GM19438 (cell line): ENCODE results near the gene ZHX3.

Source experiments
- ATAC-seq: cut with Tn5 transposase; IDR thresholded peaks from one replicate; pipeline ENCODE4 v1.9.1; 2021; ENCODE audit warnings: low read depth; ENCODE audit not compliant: unreplicated experiment

The ZHX3 gene

GRCh38 chr20:41232973-41233926 is 84.3 kb downstream of the ZHX3 start:
- no peak for ATAC-seq

DNA sequence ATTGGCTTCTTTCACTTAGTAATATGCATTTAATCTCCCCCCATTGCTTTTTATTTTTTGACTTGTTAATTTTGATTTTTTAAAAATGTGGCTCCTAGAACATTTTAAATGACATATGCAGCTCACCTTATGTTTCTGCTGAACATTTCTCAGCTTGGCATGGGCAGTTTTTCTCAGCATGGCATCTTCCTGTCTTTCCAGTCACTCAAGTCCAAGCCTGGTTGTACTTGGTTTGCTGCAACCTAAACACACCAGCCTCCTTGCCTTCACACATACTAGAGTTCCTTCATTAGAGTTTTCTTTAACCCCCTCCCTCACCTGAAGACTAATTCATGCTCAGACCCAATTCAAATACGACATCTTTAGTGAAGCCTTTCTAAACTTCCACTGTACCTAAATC is 86.4 kb downstream of the ZHX3 start:
- ATAC-seq: no peak

- no peak for ATAC-seq
These were observed 87.4 kb downstream of the ZHX3 start for GRCh38 chr20:41230136-41230535.

DNA sequence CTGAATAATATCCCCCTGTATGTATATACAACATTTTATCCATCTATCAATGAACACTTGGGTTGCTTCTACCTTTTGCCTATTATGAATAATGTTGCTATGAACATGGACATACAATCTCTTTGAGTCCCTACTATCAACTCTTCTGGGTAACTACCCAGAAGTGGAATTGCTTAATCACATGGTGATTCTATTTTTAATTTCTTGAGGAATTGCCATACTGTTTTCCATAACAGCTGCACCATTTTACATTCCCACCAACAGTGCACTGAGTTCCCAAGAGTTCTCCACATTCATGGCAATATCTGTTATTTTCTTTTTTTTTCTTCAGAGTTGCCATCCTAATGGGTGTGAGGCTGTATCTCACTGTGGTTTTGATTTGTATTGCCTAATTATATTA is 88.3 kb downstream of the ZHX3 start:
- no peak for ATAC-seq

DNA sequence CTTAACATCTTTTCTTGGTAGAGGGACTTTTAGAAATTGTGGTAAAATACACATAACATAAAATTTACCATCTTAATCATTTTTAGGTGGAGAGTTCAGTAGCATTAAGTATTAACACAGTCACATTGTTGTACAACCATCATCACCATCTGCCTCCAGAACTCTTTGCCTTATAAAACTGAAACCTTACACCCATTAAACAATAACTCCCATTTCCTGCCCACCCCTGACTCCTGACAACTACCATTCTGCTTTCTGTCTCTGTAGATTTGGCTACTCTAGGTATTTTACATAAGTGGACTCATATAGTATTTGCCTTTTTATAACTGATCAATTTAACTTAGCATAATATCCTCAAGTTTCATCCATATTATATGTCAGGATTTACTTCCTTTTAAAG is 88.7 kb downstream of the ZHX3 start:
- peak; percentile 79 for ATAC-seq

DNA sequence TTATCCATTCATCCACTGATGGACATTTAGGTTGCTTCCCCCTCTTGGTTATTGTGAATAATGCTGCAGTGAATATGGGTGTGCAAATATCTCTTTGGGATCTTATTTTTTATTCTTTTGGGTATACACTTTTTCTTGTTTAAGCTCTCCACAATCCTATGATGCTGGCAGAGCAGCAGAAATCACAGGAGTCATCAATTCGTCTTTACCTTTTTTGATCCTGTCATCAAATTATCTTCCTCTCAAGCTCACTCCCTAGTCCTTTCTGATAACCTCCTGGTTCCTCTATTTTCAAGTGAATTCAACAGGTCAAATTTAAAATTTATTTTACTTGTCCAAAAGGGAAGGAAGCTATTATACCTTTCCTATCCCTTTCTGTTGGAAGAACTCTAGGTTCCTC is 91.1 kb downstream of the ZHX3 start:
- no peak for ATAC-seq

GRCh38 chr20:41225091-41225490 is 92.4 kb downstream of the ZHX3 start:
- ATAC-seq: no peak

GRCh38 chr20:41224281-41224680 is 93.2 kb downstream of the ZHX3 start:
- ATAC-seq: no peak

DNA sequence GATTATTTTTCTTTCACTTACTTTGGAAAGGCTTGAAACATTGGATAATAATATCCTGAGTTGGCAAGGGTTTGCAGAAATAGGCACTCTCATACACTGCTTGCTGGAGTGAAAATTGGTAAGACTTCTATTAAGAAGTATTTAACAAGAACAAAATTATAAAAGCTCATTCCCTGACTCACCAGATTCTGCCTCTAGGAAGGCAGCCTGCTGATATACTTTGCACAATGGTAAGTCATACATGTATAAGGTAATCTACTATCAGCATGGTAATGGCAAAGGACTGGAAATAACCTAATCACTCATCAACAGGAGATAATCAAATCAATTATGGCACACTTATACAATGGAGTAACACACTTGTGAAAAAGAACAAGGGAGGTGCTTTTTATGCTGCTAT is 94.4 kb downstream of the ZHX3 start:
- no peak for ATAC-seq

DNA sequence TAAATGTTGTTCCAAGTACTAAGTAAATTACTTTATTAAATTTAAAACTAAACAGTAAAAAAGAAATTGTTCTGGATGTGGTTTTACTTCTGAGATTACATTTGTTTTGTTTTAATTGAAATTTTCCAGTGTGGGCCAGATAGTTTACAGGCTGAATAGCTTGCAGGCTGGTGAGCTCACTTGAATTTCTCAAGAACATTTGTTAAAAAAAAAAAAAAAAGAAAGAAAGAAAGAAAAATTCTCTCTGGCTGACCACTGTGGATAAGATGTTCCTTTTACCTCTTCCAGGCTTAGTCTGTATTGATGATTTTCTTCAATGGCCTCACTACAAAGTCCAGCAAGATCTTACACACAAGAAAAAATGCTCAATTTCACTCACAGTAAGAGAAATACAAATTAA is 94.8 kb downstream of the ZHX3 start:
- ATAC-seq: no peak

GRCh38 chr20:41222296-41222695 is 95.2 kb downstream of the ZHX3 start:
- ATAC-seq: no peak

DNA sequence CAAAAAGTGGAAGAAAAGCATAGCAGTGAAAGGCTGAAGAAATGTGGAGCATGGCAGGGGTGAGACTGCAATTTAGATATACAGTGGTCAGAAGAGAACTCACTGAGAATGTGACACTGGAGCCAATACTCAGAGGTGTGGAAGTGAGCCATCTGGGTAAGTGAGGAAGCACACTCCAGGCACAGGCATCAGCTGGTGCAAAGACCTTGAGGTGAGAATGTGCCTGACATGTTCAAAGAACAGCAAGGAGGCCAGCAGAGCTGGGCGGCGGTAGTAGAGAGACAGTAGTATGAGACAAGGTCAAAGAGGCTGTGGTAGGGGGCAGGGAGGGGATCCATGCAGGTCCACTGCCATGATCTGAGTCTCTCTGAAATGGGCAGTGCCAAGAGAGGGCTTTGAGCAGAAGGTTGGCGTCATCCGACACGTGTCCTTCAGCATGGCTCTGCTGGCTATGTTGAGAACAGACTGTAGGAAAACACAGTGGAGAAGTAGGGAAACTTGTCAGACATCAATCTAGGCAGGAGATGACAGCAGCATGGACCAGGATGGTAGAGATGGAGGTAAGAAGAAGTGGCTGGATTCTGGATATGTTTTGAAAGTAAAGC is 95.8 kb downstream of the ZHX3 start:
- ATAC-seq: no peak

- ATAC-seq: no peak
These were observed 97.7 kb downstream of the ZHX3 start for GRCh38 chr20:41219824-41220223.

GRCh38 chr20:41218466-41218865 is 99.1 kb downstream of the ZHX3 start:
- ATAC-seq: no peak

GRCh38 chr20:41217422-41217821 is 100.1 kb downstream of the ZHX3 start:
- ATAC-seq: no peak

- ATAC-seq: no peak
These were observed 102.9 kb downstream of the ZHX3 start for GRCh38 chr20:41214666-41215065.

DNA sequence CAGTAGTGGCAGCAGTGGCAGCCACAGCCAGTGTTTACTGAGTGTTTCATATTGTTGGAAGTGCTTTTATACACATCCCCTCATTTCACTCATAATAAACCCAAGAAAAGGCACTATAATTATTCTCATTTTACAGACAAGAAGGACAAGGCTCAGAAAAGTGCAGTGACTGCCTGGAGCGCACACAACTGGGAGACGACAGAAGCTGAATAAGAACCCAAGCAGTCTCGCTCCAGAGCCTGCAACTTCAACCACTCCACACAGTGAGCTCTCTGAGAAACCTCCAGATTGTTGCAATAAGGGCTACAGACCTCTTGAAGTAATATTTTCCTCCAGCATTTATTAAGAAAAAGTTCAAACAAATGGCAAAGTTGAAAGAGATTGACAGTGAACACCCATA is 103.3 kb downstream of the ZHX3 start:
- no peak for ATAC-seq

- ATAC-seq: no peak
These were observed 104.2 kb downstream of the ZHX3 start for GRCh38 chr20:41213150-41213820.

DNA sequence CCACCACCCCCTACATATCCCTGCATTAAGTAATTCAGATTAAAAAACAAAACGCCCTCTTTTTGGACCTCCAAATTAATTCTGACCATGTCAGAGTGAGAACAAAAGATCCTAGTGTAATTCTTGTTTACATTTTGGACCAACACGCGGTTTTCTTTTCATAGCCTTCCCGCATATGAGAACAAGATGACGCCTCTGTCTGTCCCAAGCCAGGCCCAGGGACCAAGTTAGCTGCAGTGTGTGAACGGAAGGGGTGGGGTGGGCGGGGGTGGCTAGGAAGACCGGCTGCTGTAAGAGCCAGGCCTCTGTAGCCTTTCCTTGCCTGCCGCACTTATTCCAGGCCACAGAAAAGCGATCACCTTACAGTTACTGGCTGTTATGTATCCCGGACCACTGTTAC is 112.2 kb downstream of the ZHX3 start:
- no peak for ATAC-seq

DNA sequence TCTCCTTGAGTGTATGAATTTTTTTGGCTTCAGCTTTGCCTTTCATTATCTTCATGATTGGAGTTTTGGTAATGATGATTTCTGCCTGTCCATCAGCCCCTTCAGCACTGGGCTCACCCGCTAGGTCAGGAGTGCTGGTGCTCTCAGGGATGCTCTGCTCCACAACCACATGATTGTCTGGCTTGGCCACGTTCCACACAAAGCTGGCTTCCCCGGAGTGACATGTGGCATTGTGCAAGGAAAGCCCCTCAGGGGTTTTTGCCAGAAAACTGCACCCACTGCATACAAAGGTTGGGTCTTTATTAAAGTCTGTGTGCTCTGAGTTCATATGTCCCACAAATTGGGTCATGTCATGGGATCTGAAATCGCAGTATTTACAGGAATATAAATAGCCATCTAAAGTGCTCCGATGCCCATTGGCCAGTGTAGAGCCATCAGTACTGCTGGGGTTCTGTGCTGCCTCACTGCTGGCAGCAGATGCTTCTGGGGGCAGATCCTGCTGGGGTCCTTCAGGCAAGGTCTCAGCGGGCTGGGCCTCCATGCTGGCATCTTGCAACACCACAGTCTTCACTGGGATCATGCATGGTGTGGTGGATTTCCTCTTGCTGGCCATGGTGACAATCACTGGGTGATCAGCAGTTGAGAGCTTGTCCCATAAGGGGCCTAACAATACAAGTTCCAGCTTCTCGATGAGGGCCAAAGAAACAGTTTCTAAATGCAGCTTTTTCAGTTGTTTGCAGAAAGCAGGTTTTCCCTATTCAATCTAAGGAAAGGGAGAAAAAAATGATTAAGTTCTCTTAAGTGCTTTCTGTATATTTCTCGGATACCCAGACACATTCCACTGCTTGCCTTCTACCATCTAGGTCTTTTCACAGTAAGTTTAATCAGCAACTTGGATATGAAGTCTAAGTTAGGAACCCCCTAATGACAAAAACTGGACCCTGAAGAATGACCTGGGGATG is 112.9 kb downstream of the ZHX3 start:
- ATAC-seq: no peak
